Gastroesophageal sphincter (tissue), 4 donors: ENCODE results near the gene GTF2B. TPM values are rescaled to one million over a fixed set of nuclear protein-coding genes. Genes with fewer than 3 reads are reported as not detected.
A peak's percentile ranks its signal among the peaks of the same experiment; 100 is the strongest.
"Not testable (repeated sequence)": the region's sequence is repeated elsewhere in the genome, so short reads cannot be mapped to it uniquely, and the experiment has no call there.

Experiments used
- ATAC-seq: fragments of 150-250 bp; one replicate; pipeline ENCODE4 v1.9.1; 2016; ENCODE audit warnings: mild to moderate bottlenecking, moderate library complexity
- H3K27ac ChIP-seq, 4 donors: fragments of 200-600 bp; sonication (generic) in 3 of 4; 1 replicate in 3 of 4; 2 replicates in 1 of 4; pipeline ENCODE4 v1.5.1; 2016 to 2019
- H3K27me3 ChIP-seq: fragments of 200-600 bp; sonication (generic); one replicate; pipeline ENCODE4 v1.5.1; 2019
- H3K36me3 ChIP-seq, 2 donors: fragments of 200-600 bp; sonication (generic); one replicate each; pipeline ENCODE4 v1.5.1; 2019; ENCODE audit warnings: control low read depth in 1 of 2
- H3K4me1 ChIP-seq, 3 donors: fragments of 200-600 bp; sonication (generic); 1 replicate in 2 of 3; 2 replicates in 1 of 3; pipeline ENCODE4 v1.5.1; 2016 to 2019; ENCODE audit warnings: control low read depth in 2 of 3
- H3K4me3 ChIP-seq, 2 donors: fragments of 200-600 bp; sonication (generic); one replicate each; pipeline ENCODE4 v1.5.1; 2019; ENCODE audit warnings: mild to moderate bottlenecking in 1 of 2, moderate library complexity in 1 of 2
- H3K9me3 ChIP-seq, 3 donors: fragments of 200-600 bp; sonication (generic); one replicate each; pipeline ENCODE4 v1.5.1; 2017 to 2019; ENCODE audit warnings: control low read depth in 2 of 3
- EP300 ChIP-seq: sonication (generic); formaldehyde crosslinking; IDR thresholded peaks from one replicate; pipeline ENCODE4 v1.6.1; 2017; ENCODE audit warnings: antibody characterized with exemption, mild to moderate bottlenecking
- POLR2A ChIP-seq, 2 donors: fragments of 450-650 bp; IDR thresholded peaks; one replicate each; pipeline ENCODE4 v1.6.1; 2017; ENCODE audit warnings: antibody characterized with exemption in 2 of 2, mild to moderate bottlenecking in 2 of 2, moderate library complexity in 1 of 2
- POLR2AphosphoS5 ChIP-seq: sonication (generic); formaldehyde crosslinking; IDR thresholded peaks from one replicate; pipeline ENCODE4 v1.6.1; 2017; ENCODE audit warnings: antibody characterized with exemption
- WGBS, 2 donors: methylation state at CpG; one replicate each; pipeline ENCODE4 v1.1.5; 2018; ENCODE audit warnings: low coverage in 1 of 2; 5-methylcytosine and 5-hydroxymethylcytosine counted together
- total RNA-seq, 4 donors: library from RNA; depleted of rRNA; stranded (reverse); fragments of >200 nt; gene quantifications; one replicate each; pipeline ENCODE4 v1.1.0, GENCODE V29; 2016
- TF ChIP-seq, protein P1 (sequence below), 4 experiments: fragments of 200-600 bp in 2 of 4; fragments of 450-650 bp in 2 of 4; sonication (generic) in 1 of 4; IDR thresholded peaks; one replicate each; pipeline ENCODE4 v1.5.1; 2017 to 2019; ENCODE audit warnings: antibody characterized with exemption in 4 of 4, mild to moderate bottlenecking in 2 of 4, moderate library complexity in 2 of 4

The GTF2B gene
- total RNA-seq, 4 donors from 2014 or later = 27.0 to 42.6 (median 33.2) TPM

DNA sequence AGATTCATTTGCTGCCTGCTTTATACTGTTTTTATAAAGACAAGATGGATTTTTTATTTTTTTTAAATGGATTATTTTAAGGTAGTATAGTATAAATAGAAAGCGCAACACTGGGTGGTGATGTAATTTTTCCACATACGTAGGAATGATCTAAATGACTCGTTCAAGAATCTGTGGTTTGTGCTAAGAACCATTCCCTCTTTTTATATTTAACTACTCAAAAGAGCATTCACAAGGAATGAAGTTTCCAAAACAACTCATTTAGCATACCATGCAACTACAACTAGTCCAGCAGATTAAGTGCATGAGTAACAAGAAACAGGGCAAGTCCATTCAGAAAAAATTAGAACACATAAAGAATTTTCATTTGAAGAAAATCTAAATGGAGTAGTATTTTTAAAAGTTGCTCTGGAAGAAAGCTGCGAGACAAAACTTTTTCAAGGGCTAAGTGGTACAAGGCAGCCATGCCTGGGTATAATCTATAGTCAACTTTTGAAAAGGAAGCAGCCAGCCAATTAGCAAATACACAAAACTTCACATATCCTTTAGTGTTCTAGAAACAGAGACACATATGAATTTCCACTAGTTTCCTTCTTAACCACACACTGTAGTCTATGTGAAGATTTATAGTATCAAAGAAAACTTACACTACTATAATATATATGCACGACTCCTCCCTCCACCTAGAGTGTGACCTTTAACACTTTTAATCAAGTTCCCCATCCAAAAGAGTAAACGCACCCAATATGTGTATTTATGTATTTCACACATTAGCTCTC is 23.4 kb downstream of the GTF2B start:
- Histone ChIP-seq H3K4me3 (no peak overlapping the region), H3K27ac (peak overlapping the region in 1 of 4 donors; percentile 6), H3K36me3 (peaks cover 0 to 11% of the 10 kb centered on the region in 2 donors), H3K9me3 (no peaks in the 10 kb centered on the region), H3K4me1 (peaks cover 0 to 42% (median 0%) of the 10 kb centered on the region in 3 donors), H3K27me3 (no peaks in the 10 kb centered on the region)
- ATAC-seq = no peak
- 37% methylated on average over 6 of the region's 6 CpGs for WGBS, 2 donors
- TF ChIP-seq, protein P1, sequence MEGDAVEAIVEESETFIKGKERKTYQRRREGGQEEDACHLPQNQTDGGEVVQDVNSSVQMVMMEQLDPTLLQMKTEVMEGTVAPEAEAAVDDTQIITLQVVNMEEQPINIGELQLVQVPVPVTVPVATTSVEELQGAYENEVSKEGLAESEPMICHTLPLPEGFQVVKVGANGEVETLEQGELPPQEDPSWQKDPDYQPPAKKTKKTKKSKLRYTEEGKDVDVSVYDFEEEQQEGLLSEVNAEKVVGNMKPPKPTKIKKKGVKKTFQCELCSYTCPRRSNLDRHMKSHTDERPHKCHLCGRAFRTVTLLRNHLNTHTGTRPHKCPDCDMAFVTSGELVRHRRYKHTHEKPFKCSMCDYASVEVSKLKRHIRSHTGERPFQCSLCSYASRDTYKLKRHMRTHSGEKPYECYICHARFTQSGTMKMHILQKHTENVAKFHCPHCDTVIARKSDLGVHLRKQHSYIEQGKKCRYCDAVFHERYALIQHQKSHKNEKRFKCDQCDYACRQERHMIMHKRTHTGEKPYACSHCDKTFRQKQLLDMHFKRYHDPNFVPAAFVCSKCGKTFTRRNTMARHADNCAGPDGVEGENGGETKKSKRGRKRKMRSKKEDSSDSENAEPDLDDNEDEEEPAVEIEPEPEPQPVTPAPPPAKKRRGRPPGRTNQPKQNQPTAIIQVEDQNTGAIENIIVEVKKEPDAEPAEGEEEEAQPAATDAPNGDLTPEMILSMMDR (IDR thresholded peaks at IDR 0.05) = no peak
- TF ChIP-seq POLR2A (IDR thresholded peaks at IDR 0.05) (no peak), EP300 (no peak), POLR2AphosphoS5 (no peak)

DNA sequence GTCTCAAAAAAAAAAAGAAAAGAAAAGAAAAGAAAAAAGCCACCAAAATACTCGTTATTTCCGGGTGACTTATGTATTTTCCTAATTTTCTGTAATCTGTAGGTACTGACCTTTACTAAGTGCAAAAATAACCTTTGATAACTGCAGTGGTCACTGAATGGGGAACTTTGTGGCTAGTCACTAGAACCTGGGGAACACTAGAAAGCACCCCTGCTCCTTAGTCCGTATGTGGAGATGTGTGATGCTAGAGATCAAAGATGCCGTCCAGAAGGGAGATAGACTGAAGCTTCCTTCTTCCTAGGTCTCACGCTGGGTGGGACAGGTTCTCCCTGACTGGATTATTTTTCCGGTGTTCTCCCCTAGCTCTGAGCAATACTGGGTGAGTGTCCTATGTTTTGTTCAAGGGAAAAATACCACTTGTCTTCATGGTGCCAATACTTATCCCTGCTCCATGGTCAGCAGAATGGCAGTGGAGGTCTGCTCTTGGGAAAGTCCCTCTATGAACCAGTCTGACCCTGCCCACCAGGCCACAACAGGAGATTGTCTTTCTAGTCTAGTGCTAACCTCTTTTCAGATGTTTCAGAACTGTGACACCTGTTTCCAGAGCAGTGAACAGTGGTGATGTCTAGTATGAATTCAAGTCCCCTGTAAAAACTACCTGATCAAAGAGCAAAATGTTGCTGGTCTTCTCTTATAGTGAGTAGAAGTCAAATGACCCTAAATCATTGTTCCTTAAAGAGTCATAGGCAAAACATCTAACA is 39.9 kb downstream of the GTF2B start:
- WGBS, 2 donors = 70 to 89% methylated on average over 4 to 5 of the region's 6 CpGs
- ATAC-seq = no peak
- no peaks in the 10 kb centered on the region for H3K9me3 ChIP-seq

DNA sequence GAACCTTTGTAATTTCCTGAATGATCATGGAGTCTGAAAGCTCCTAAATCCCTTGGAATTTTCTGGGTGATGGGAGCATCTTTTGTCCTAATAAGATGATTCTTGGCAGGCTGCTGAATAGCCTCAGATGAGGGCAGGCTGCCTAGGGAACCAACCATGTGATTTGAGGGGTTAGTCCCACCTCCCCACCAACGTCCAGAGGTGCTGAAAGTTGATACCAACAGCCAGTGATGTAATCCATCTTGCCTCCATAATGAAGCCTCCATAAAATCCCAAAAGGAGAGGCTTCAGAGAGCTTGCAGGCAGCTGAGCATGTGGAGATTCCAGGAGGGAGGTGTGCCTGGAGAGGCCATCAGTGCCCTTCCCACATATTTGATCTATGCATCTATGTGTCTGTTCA is 43.7 kb downstream of the GTF2B start:
- H3K4me1 ChIP-seq = no peaks in the 10 kb centered on the region
- 0% methylated on average over 1 of the region's 1 CpG; no CpG with 5 or more reads in 1 of the 2 donors for WGBS, 2 donors
- TF ChIP-seq POLR2A (IDR thresholded peaks at IDR 0.05) (no peak), POLR2AphosphoS5 (no peak), EP300 (no peak)
- TF ChIP-seq, protein P1 (IDR thresholded peaks at IDR 0.05) = no peak
- no peaks in the 10 kb centered on the region for H3K9me3 ChIP-seq
- ATAC-seq = no peak
- no peak overlapping the region for H3K4me3 ChIP-seq
- peaks cover 0 to 29% of the 10 kb centered on the region in 2 donors for H3K36me3 ChIP-seq
- no peaks in the 10 kb centered on the region for H3K27me3 ChIP-seq
- H3K27ac ChIP-seq = no peak overlapping the region

More for the DNA sequence above, 39.9 kb downstream of the GTF2B start:
- Histone ChIP-seq H3K4me1 (no peaks in the 10 kb centered on the region), H3K27ac (no peak overlapping the region), H3K27me3 (no peaks in the 10 kb centered on the region), H3K36me3 (peaks cover 3 to 67% of the 10 kb centered on the region in 2 donors), H3K4me3 (no peak overlapping the region)
- TF ChIP-seq POLR2A (IDR thresholded peaks at IDR 0.05) (no peak), POLR2AphosphoS5 (no peak), EP300 (no peak)
- TF ChIP-seq, protein P1 (IDR thresholded peaks at IDR 0.05) = no peak

DNA sequence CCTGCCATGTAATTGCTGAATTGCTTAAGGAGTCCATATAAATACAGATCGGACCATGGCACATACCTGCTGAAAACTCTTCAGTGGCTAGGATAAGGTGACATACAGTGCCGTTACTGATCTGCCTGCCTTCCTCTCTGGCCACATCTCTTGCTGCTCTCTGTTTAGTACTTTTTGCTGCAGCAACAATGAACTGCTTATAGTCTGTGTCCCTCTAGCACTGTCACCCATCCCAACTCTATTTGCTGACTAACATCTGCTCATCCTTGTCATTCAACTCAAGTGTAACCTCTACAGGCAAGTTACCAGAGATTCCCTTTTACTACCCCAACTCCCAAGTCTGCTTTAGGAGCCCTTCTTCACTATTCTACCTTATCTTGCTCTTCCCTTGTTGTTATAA is 65.6 kb downstream of the GTF2B start:
- ATAC-seq = no peak
- Histone ChIP-seq H3K27me3 (no peaks in the 10 kb centered on the region), H3K4me1 (peaks cover 0 to 14% (median 0%) of the 10 kb centered on the region in 3 donors), H3K36me3 (peaks cover 0 to 66% of the 10 kb centered on the region in 2 donors), H3K4me3 (no peak overlapping the region), H3K27ac (no peak overlapping the region), H3K9me3 (no peaks in the 10 kb centered on the region)
- WGBS, 2 donors = 100% methylated on average over 1 to 2 of the region's 2 CpGs
- TF ChIP-seq POLR2AphosphoS5 (no peak), POLR2A (IDR thresholded peaks at IDR 0.05) (no peak), EP300 (no peak)
- TF ChIP-seq, protein P1 (IDR thresholded peaks at IDR 0.05) = no peak

DNA sequence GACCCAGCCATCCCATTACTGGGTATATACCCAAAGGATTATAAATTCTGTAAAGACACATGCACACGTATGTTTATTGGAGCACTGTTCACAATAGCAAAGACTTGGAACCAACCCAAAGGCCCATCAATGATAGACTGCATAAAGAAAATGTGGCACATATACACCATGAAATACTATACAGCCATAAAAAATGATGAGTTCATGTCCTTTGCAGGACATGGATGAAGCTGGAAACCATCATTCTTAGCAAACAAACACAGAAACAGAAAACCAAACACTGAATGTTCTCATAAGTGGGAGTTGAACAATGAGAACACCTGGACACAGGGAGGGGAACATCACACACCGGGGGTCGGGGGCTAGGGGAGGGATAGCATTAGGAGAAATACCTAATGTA is 71.7 kb downstream of the GTF2B start:
- H3K9me3 ChIP-seq, H3K4me3 ChIP-seq, H3K27me3 ChIP-seq, H3K27ac ChIP-seq, H3K4me1 ChIP-seq, ATAC-seq: not testable (repeated sequence)
- WGBS, 2 donors = 100% methylated on average over 1 to 2 of the region's 3 CpGs
- peaks cover 0 to 77% of the 10 kb centered on the region in 2 donors for H3K36me3 ChIP-seq
